K562 treated with DMSO at 1 percent for 12 hours (cell line): ENCODE data around the gene LRRC2. TPM values are rescaled to one million over a fixed set of nuclear protein-coding genes. Genes with fewer than 3 reads are reported as not detected.

ENCODE experiments used
- total RNA-seq: library from RNA; unstranded; fragments of 300-600 nt; gene quantifications from 2 replicates; pipeline ENCODE4 v1.2.3, GENCODE V29; 2022; ENCODE audit not compliant: insufficient read depth

LRRC2 gene, protein sequence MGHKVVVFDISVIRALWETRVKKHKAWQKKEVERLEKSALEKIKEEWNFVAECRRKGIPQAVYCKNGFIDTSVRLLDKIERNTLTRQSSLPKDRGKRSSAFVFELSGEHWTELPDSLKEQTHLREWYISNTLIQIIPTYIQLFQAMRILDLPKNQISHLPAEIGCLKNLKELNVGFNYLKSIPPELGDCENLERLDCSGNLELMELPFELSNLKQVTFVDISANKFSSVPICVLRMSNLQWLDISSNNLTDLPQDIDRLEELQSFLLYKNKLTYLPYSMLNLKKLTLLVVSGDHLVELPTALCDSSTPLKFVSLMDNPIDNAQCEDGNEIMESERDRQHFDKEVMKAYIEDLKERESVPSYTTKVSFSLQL
- total RNA-seq = not detected in 2 replicates

DNA sequence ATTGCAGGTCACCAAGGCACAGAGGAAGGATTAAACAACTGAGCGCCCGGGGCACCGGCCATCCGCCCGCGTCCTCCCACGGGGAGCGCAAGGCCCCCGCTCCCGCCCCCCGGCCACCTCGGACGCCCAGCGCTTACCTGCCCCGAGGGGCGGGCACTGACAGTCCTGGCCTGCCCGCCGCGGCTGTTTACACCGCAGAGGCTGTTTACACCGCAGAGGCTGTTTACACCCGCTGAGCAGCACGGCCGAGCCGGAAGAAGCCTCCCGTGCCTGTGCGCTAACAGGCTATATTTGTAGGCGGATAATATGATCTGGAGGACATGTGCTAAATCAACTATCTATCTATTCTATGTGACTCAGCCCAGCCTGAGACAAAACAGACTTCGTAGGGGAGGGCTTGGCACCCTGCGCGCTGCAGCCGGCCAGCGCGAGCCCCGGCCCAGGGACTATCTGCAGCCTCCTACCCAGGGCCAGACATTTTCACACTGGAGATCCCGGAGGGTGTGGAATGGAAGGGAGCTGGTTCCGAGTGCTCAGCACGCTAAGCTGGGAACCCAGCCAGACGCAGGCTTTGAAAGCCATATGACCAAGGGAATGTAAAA is at the start of gene LRRC2:
LRRC2 (minus strand) TSS at position 263 of the 602 bp plus-strand sequence. CDS start 14,711 bp downstream, outside the sequence.

DNA sequence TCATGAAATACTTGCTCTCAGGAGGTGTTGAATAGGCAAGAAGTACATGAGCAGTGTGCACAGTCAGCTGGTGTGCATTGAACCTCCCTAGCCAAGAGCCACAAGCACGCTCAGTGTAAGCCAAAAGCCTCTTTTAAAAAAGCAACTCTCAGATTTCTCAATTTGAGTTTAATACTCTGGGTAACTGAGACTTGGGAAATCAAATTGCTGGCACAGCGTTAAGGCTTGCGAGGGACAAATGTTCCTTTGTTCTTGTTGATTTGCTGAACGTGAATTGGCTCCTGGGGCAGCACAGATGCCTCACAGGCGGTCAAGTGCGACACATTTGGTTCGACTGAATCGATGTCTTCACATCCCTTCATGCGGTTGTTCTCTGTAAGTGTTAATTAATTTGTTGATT is 46.2 kb upstream of the LRRC2 start, which contains the start of gene FAM240A:
FAM240A (plus strand) TSS at position 202 of the 400 bp plus-strand sequence; CDS start at position 361, 159 bp downstream.

DNA sequence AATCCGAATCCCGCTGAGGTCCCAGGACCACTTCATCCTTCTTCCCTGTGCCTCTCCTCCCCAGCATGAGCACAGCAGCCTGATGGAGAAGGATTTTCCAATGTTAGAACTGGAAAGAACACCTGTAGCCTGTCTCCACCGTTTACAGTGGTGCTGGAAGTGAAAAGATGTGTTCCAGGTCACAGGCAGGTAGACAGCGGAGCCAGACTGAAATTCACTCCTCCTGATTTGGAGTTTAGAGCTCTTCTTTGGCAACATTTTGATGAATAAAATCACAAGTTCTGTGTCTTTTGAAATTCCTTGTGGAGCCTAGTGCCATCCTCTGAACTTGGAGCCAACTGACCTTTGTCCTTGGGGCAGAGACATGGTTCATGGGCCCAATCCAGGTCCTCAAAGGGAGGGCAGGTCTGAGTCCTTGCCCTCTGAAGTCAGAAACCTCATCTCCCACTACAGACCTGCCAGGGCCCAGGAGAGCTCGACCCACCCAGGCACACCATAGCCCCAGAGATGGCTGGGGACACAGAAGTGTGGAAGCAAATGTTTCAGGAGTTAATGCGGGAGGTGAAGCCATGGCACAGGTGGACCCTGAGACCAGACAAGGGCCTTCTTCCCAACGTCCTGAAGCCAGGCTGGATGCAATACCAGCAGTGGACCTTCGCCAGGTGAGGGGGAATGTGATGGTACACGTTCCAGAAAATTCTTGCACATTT is 68.4 kb downstream of the LRRC2 start, which contains the start of gene RTP3:
RTP3 (plus strand) TSS at position 421 of the 710 bp plus-strand sequence; CDS start at position 508, 87 bp downstream.

Other genes with a start within 250 kb of the LRRC2 start
- gene CCR2, start 212.2 kb downstream of the LRRC2 start, total RNA-seq = not detected in 2 replicates
- not detected in 2 replicates for gene CCR5, start 195.4 kb downstream of the LRRC2 start, total RNA-seq
- 9.8 and 21.7 TPM in 2 replicates for gene CCRL2, start 159.0 kb downstream of the LRRC2 start, total RNA-seq
- gene LTF, start 101.4 kb downstream of the LRRC2 start, total RNA-seq = not detected in 2 replicates
- gene RTP3, start 68.3 kb downstream of the LRRC2 start, total RNA-seq = not detected in 2 replicates
- not detected in 2 replicates for gene FAM240A, start 46.2 kb upstream of the LRRC2 start, total RNA-seq
- 0.25 TPM in 1 of 2 replicates, not detected in the other for gene ALS2CL, start 127.4 kb upstream of the LRRC2 start, total RNA-seq
- gene TMIE, start 135.1 kb upstream of the LRRC2 start, total RNA-seq = not detected in 2 replicates
- gene PRSS50, start 151.6 kb upstream of the LRRC2 start, total RNA-seq = not detected in 2 replicates